C1 segment of cervical spinal cord (tissue), 14 donors: Measurements from ENCODE around the gene HCFC1R1.

Source experiments
- DNase-seq, 14 donors: peaks; one replicate each; lab custom pipeline; 2025; lab: John Stamatoyannopoulos, UW

The HCFC1R1 gene

GRCh38 chr16:3035972-3036725, 12.4 kb upstream of the HCFC1R1 start:
- DNase-seq, result no peak

GRCh38 chr16:3035289-3035971, 11.7 kb upstream of the HCFC1R1 start:
- no peak for DNase-seq

GRCh38 chr16:3032624-3033023, 8.9 kb upstream of the HCFC1R1 start:
- DNase-seq, result no peak

GRCh38 chr16:3030222-3031212, 6.8 kb upstream of the HCFC1R1 start:
- no peak for DNase-seq

- no peak for DNase-seq
Observed at GRCh38 chr16:3029491-3030221, 5.9 kb upstream of the HCFC1R1 start.

GRCh38 chr16:3028716-3029319, 5.1 kb upstream of the HCFC1R1 start:
- no peak for DNase-seq

- DNase-seq, result peak in 8 of 14 donors; percentile 13 to 85 (median 36)
Observed at GRCh38 chr16:3027983-3028715, 4.4 kb upstream of the HCFC1R1 start.

- no peak for DNase-seq
Observed at GRCh38 chr16:3027489-3027795, 3.7 kb upstream of the HCFC1R1 start.

- DNase-seq, result no peak
Observed at GRCh38 chr16:3026609-3027488, 3.1 kb upstream of the HCFC1R1 start.

GRCh38 chr16:3026003-3026378, 2.2 kb upstream of the HCFC1R1 start:
- DNase-seq, result no peak

GRCh38 chr16:3025032-3026002, 1.6 kb upstream of the HCFC1R1 start:
- DNase-seq, result no peak

- DNase-seq, result peak in 7 of 14 donors; percentile 59 to 76 (median 67)
Observed at GRCh38 chr16:3023415-3023668, 400 bp downstream of the HCFC1R1 start.

GRCh38 chr16:3022684-3023414, 893 bp downstream of the HCFC1R1 start:
- no peak for DNase-seq

- DNase-seq, result peak in 7 of 14 donors; percentile 14 to 83 (median 36)
Observed at GRCh38 chr16:3022208-3022683, 1.5 kb downstream of the HCFC1R1 start.

GRCh38 chr16:3021449-3022207, 2.1 kb downstream of the HCFC1R1 start:
- DNase-seq, result peak in 6 of 14 donors; percentile 21 to 68 (median 46)

GRCh38 chr16:3020604-3021448, 2.9 kb downstream of the HCFC1R1 start:
- peak in 8 of 14 donors; percentile 14 to 81 (median 38) for DNase-seq
